ENCODE data around the gene CCDC14. TPM values are rescaled to one million over a fixed set of nuclear protein-coding genes. Genes with fewer than 3 reads are reported as not detected.
"Not testable (repeated sequence)": the region's sequence is repeated elsewhere in the genome, so short reads cannot be mapped to it uniquely, and the experiment has no call there.

Gene CCDC14, protein sequence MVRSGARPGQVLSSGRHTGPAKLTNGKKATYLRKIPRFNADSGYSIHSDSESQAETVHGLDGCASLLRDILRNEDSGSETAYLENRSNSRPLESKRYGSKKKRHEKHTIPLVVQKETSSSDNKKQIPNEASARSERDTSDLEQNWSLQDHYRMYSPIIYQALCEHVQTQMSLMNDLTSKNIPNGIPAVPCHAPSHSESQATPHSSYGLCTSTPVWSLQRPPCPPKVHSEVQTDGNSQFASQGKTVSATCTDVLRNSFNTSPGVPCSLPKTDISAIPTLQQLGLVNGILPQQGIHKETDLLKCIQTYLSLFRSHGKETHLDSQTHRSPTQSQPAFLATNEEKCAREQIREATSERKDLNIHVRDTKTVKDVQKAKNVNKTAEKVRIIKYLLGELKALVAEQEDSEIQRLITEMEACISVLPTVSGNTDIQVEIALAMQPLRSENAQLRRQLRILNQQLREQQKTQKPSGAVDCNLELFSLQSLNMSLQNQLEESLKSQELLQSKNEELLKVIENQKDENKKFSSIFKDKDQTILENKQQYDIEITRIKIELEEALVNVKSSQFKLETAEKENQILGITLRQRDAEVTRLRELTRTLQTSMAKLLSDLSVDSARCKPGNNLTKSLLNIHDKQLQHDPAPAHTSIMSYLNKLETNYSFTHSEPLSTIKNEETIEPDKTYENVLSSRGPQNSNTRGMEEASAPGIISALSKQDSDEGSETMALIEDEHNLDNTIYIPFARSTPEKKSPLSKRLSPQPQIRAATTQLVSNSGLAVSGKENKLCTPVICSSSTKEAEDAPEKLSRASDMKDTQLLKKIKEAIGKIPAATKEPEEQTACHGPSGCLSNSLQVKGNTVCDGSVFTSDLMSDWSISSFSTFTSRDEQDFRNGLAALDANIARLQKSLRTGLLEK
- total RNA-seq (10 to 100 TPM; 22.5 to 32.5 TPM), polyA plus RNA-seq (1 to 10 TPM; 3.7 to 6.8 TPM)

DNA sequence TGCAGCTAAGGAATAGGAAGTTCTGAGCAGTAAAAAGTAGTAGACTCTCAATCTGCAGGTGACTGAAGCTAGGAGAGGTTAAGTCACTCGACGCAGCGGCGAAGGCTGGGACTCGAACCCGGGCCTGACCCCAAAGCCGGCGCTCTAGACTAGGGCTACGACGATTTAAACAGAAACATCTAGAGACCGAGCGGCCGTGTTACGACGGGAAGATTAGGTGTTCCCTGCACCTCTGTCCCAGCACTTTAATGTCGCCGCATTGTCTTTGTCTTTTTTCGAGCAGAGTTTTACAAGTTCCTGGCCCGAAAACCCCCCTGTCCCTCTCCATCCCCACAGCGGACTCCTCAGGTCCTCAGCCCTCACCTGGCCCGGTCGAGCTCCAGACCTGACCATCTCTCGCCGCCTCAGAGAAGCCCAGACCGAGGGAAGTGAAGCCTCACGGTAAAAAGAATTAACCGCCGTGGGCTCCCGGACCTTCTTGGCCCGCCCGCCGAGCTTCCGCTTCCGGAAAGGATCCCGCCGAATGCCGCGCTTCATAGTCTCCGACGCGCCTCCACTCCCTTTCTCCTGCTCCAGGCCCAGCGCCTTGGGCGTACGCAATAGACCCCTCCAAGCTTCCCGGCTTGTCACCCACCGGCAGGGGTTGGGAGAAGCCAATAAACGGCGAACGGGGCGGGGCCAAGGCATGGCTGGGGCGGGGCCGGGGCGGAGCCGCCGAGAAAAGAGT lies at the start of gene CCDC14:
Gene CCDC14 (minus strand): TSS at position 449 of the 727 bp plus-strand sequence. CDS start 56 bp downstream, at position 393.
- Histone ChIP-seq H3K27me3 (ENCODE audit: control insufficient read depth in 4 of 4, insufficient read depth in 4 of 4, low read length in 3 of 4) (no peaks in the 10 kb centered on the region), H3K36me3 (ENCODE audit: control insufficient read depth in 4 of 4, insufficient read depth in 3 of 4, low read depth in 1 of 4, low read length in 3 of 4) (no peaks in the 10 kb centered on the region), H3K9ac (ENCODE audit: low read depth in 1 of 2, low read length in 2 of 2) (peak within 1 kb of the TSS; percentile 37 to 85), H3K9me3 (ENCODE audit: control insufficient read depth in 4 of 4, low read length in 3 of 4) (no peaks in the 10 kb centered on the region), H3K4me1 (ENCODE audit: control insufficient read depth in 4 of 4, insufficient read depth in 4 of 4, low read length in 3 of 4) (peaks cover 2 to 26% (median 24%) of the 10 kb centered on the region in 4 donors), H3K27ac (ENCODE audit: low read depth in 1 of 2, low read length in 2 of 2) (peak within 1 kb of the TSS; percentile 66 to 77), H3K4me3 (ENCODE audit: low read depth in 1 of 3, low read length in 3 of 3) (peak within 1 kb of the TSS; percentile 55 to 85 (median 84))
- under 1% methylated on average over 55 of the region's 55 CpGs for WGBS
- peak; percentile 55 for TF ChIP-seq YY1 (IDR thresholded peaks at IDR 0.05)
- TF ChIP-seq, protein P1, sequence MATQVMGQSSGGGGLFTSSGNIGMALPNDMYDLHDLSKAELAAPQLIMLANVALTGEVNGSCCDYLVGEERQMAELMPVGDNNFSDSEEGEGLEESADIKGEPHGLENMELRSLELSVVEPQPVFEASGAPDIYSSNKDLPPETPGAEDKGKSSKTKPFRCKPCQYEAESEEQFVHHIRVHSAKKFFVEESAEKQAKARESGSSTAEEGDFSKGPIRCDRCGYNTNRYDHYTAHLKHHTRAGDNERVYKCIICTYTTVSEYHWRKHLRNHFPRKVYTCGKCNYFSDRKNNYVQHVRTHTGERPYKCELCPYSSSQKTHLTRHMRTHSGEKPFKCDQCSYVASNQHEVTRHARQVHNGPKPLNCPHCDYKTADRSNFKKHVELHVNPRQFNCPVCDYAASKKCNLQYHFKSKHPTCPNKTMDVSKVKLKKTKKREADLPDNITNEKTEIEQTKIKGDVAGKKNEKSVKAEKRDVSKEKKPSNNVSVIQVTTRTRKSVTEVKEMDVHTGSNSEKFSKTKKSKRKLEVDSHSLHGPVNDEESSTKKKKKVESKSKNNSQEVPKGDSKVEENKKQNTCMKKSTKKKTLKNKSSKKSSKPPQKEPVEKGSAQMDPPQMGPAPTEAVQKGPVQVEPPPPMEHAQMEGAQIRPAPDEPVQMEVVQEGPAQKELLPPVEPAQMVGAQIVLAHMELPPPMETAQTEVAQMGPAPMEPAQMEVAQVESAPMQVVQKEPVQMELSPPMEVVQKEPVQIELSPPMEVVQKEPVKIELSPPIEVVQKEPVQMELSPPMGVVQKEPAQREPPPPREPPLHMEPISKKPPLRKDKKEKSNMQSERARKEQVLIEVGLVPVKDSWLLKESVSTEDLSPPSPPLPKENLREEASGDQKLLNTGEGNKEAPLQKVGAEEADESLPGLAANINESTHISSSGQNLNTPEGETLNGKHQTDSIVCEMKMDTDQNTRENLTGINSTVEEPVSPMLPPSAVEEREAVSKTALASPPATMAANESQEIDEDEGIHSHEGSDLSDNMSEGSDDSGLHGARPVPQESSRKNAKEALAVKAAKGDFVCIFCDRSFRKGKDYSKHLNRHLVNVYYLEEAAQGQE (IDR thresholded peaks at IDR 0.05): peak; percentile 53
- no peak for TF ChIP-seq HNF4G (IDR thresholded peaks at IDR 0.05)
- TF ChIP-seq SP1 (IDR thresholded peaks at IDR 0.05): peak; percentile 54
- TF ChIP-seq HNF4A (conservative IDR thresholded peaks at IDR 0.05): peak; percentile 27 to 28
- peak in 1 of 2 donors; percentile 34 for TF ChIP-seq RXRA (IDR thresholded peaks at IDR 0.05)
- TF ChIP-seq, protein P2, sequence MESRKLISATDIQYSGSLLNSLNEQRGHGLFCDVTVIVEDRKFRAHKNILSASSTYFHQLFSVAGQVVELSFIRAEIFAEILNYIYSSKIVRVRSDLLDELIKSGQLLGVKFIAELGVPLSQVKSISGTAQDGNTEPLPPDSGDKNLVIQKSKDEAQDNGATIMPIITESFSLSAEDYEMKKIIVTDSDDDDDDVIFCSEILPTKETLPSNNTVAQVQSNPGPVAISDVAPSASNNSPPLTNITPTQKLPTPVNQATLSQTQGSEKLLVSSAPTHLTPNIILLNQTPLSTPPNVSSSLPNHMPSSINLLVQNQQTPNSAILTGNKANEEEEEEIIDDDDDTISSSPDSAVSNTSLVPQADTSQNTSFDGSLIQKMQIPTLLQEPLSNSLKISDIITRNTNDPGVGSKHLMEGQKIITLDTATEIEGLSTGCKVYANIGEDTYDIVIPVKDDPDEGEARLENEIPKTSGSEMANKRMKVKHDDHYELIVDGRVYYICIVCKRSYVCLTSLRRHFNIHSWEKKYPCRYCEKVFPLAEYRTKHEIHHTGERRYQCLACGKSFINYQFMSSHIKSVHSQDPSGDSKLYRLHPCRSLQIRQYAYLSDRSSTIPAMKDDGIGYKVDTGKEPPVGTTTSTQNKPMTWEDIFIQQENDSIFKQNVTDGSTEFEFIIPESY (IDR thresholded peaks at IDR 0.05): no peak
- no peak for TF ChIP-seq TAF1 (conservative IDR thresholded peaks at IDR 0.05)
- peak in 1 of 2 donors; percentile 45 for TF ChIP-seq RAD21 (IDR thresholded peaks at IDR 0.05)
- no peak for TF ChIP-seq EGR1 (IDR thresholded peaks at IDR 0.05; ENCODE audit: low read depth in 2 of 2)
- TF ChIP-seq MAX (IDR thresholded peaks at IDR 0.05): peak; percentile 38
- no peak for TF ChIP-seq FOXA1 (IDR thresholded peaks at IDR 0.05)
- no peak for TF ChIP-seq JUND (IDR thresholded peaks at IDR 0.05)
- no peak for TF ChIP-seq FOXA2 (IDR thresholded peaks at IDR 0.05)
- TF ChIP-seq NR2F2 (IDR thresholded peaks at IDR 0.05): no peak
- TF ChIP-seq, protein P3, sequence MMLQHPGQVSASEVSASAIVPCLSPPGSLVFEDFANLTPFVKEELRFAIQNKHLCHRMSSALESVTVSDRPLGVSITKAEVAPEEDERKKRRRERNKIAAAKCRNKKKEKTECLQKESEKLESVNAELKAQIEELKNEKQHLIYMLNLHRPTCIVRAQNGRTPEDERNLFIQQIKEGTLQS (IDR thresholded peaks at IDR 0.05): no peak
- peak; percentile 6 for TF ChIP-seq CTCF (IDR thresholded peaks at IDR 0.05; ENCODE audit: low read depth, low read length, missing input control)
- peak; percentile 84 to 90 for TF ChIP-seq GABPA (IDR thresholded peaks at IDR 0.05 in 1 of 2, conservative IDR thresholded peaks at IDR 0.05 in 1 of 2)
- peak; percentile 95 for DNase-seq (ENCODE audit: low spot score)

DNA sequence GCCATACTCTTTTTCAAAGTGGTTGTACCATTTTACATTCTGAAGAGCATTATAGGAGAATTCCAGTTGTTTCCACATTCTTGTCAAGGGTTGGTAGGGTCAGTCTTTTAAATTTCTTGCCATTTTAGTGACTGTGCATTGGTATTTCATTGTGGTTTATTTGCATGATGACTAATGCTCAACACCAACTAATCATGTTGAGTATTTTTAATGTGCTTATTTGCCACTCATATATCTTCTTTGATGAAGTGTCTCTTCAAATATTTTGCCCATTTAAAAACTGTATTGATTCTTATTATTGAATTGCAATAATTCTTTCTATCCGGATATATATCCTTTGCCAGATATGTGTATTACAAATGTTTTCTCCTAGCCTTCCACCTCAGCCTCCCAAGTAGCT lies 47.3 kb upstream of the CCDC14 start:
- DNase-seq (ENCODE audit: low spot score); H3K9ac ChIP-seq (ENCODE audit: low read depth in 1 of 2, low read length in 2 of 2); H3K27me3 ChIP-seq (ENCODE audit: control insufficient read depth in 4 of 4, insufficient read depth in 4 of 4, low read length in 3 of 4); H3K4me3 ChIP-seq (ENCODE audit: low read depth in 1 of 3, low read length in 3 of 3); H3K36me3 ChIP-seq (ENCODE audit: control insufficient read depth in 4 of 4, insufficient read depth in 3 of 4, low read depth in 1 of 4, low read length in 3 of 4); H3K27ac ChIP-seq (ENCODE audit: low read depth in 1 of 2, low read length in 2 of 2); H3K9me3 ChIP-seq (ENCODE audit: control insufficient read depth in 4 of 4, low read length in 3 of 4); H3K4me1 ChIP-seq (ENCODE audit: control insufficient read depth in 4 of 4, insufficient read depth in 4 of 4, low read length in 3 of 4): not testable (repeated sequence)
- WGBS: 97% methylated on average over 1 of the region's 1 CpG
